HG02759 (cell line): Measurements from ENCODE around the gene SLC25A22.

Experiments used
- ATAC-seq: cut with Tn5 transposase; IDR thresholded peaks from one replicate; pipeline ENCODE4 v1.9.1; 2021; ENCODE audit warnings: mild to moderate bottlenecking, moderate library complexity; ENCODE audit not compliant: unreplicated experiment

SLC25A22 gene

DNA sequence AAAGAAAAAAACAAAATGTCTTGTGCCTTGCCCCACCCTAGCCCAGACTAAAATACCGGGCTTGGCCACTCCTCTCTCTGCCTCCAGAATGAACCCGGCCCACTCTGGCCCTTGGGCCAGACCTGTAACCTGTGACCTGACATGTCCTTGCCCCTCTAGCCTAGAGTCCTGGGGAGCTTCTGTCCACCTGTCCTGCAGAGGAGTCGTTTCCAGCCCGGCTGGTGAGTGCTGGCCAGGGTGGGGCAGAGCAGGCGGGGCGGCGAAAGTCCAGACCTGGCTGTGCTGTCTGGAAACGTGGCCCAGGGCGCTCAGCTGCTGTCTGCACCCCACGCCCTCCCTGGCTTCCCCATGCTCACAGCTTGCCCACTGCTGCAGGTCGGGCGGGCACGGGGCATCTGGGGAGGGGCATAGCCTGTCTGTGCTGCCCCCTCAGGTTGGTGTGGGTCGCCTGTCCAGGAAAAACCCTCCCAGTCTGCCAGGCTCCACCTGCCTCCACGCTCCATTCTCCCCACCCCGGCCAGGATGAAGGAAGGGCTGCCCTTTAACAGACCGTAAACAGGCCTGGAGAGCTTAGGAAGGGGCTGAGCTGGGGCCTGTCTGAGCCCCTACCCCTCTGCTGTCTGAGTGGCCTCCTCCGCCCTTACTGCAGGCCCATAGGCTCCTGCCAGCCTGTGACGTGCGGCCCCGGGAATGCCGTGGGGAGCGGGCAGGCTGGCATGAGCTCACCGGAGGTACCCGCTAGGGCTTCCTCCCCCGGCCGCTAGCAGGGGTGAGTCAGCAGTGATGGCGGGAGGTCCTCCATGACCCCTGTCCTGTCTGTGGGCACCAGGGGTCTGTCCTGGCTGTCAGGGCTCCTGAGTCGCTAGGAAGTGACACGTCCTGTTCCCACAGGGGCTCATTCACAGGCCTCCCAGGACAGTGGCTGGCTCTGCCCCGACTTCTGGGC, 36.6 kb upstream of the SLC25A22 start:
- ATAC-seq: no peak

DNA sequence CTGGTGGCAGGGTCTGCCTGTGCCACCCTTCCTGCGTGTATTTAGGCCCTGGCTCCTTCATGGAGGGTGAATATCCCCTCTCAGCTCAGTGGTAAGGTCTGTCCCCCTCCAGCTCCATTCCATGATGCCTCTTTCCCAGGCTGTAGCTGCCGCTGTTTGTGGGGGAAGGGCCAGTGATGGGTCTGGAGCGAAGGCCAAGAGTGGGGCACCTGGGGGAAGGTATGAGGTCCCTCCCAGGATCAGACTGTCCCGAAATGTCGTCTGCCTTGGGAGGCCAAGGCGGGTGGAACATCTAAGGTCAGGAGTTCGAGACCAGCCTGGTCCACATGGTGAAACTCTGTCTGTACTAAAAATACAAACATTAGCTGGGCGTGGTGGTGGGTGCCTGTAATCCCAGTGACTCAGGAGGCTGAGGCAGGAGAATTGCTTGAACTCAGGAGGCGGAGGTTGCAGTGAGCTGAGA, 35.8 kb upstream of the SLC25A22 start:
- ATAC-seq: no peak

DNA sequence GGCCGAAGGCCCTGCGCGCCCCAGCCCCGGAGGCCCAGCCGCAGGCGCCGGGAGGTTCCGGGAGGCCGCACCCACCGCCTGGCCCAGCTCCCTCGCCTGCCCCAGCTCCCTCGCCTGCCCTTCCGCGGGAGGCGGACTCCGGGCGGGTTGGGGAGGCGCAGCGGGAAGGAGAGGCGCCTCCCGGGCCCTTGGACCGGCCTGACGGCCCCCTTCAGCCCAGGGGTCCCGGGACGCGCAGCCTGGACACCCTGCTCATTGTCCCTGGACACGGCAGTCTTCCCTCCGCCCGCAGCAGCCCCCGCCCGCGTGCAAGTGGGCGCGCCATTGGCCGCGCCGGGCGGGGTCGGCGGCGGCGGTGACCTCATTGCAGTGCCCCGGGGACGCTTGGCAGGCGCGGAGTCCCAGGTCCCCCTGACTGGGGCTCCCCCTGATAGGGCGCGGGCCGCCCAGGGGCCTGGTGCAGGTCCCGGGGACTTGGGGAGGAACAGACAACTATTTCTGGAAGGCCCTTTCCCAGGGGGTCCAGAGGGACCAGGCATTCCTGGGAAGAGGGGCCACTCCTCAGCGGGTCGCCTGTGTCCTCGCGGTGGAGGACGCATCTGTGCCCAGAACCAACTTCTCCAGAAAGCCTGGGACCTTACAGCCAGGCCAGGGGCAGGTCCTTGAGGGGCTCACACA, 35.2 kb upstream of the SLC25A22 start:
- ATAC-seq: no peak

DNA sequence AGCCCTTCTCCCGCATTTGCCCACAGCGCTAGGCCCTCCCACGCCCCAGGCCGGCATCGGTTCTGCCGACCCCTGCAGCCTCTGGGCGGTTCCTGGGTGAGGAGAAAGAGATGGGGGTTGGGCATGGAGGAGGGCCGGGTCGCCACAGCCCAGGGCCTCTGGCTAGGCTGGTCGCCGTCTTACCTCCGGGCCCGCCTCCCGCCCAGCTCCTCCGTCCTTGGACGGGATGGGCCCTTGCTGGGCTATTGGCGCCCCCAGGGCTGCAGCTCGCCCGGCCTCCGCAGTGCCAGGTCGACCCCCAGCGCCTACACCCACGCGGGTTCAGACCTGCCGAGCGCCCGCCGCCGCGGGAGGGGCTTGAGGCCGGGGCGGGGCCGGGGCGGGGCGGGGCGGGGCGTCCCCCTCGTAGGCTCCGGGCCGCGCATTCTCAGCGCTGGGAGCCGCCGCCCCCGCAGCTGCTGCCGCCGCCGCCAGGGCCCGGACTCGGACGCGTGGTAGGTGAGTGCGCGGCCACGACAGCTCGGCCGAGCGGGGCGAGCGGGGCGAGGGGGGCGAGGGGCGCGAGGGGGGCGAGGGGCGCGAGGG, 34.5 kb upstream of the SLC25A22 start, which contains the start of gene CD151:
TSS of gene CD151 (plus strand) at position 424 of the 585 bp plus-strand sequence. CDS start 3,118 bp downstream, outside the sequence.
- no peak for ATAC-seq

DNA sequence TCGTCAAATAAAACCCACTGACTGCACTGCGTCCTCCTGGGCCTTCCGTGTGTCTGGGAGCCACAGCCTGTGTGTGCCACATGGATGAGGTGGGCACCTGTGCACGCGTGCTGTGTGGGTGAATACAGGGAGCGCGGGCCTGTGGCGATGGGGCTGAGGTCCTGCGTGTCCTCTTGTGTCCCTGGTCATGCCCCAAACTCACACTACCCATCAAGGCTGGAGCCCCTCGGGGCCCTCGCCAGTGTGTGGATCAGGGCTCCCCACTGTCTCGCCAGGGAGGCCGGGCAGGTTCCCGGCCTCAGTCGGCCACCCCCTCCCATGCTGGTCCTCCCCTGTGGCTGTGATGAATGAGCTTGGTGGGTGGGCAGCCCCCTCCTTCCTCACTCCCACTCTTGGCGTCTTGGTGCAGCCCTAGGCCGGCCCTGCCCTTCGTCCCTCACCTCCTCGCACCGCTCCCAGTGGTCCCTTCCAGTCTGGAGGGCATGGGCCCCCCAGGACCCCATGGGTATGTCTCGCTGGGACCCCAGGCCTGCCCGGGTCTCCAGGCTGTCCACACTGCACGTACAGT, 34.0 kb upstream of the SLC25A22 start:
- no peak for ATAC-seq

DNA sequence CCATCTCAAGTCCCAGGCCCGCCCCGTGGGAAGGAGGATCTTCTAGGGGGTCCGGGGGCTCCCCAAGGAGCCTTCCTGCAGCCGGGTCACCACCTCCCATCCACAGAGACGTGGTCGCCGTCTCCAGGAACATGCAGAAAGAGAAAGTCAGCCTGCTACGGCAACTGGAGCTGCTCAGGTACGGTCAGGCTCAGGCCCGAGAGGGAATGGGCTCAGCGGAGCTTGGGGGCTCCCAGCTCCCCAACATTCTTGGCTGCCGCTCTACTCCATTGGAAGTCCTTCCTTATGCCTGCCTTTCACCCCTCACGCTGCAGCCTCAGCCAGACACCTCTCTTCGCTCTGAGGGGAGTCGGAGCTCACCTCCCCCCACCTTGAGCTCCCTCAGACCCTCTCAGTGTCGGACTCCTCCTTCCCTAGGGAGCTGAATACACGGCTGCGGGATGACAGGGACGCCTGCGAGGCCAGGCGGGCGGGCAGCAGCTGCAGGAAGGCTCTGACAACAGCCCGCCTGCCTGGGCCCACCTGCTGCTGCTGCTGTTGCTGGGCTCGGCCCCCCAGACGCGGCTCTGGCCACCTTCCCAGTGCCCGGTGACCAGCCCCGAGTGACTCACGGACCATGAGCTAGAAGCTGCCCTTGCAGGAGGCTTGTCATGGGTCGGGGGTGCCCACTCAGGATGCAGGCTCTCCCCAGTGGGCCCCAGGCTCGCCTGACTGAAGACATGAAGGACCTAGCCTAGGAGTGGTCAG, 33.2 kb upstream of the SLC25A22 start:
- ATAC-seq: no peak

DNA sequence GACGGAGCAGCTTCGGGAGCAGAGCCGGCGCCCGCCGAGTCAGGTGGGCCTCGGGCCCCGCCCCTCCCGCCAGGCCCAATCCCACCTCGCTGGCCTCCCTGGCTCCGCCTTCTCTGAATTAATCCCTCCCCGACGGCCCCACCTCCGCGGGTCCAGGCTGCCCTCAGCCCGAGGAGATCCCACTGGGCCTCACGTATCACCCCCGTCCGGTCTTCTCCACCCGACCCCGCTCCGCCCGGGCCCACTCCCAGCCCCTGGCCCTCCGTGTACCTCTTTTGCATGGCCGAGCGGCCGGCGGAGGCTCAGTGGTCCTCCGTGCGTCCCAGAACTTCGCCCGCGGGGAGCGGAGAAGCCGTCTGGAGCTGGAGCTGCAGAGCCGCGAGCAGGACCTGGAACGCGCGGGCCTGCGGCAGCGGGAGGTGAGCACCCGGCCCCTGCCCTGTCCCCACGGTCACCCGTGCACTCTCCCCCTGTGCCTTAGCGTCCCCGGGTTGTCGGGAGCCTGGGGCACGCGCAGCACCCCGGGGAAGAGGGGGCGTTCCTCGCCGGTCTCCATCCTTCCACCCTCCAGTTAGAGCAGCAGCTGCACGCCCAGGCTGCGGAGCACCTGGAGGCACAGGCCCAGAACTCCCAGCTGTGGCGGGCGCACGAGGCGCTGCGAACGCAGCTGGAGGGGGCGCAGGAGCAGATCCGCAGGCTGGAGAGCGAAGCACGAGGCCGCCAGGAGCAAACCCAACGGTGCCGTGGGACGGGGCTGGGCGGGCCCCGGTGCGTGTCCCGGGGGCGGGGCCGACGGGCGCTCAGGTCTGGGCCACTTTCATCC, 32.4 kb upstream of the SLC25A22 start:
- no peak for ATAC-seq

DNA sequence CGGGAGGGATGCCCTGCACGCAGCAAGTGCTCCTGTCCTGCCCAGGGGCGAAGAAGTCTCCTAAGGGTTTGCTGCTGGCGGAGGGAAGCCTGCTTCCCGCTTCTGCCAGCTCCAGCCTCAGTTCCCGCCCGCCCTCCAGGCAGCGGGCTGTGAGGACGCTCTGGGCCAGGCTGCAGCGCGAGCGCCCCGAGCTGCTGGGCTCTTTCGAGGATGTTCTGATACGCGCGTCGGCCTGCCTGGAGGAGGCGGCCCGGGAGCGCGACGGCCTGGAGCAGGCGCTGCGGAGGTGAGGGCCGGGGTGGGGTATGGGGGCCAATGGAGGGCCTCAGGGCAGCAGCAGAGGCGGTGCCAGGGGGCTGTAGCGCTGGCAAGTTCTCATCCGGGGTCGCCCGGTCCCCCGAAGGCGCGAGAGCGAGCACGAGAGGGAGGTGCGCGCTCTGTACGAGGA, 31.8 kb upstream of the SLC25A22 start:
- ATAC-seq: no peak

DNA sequence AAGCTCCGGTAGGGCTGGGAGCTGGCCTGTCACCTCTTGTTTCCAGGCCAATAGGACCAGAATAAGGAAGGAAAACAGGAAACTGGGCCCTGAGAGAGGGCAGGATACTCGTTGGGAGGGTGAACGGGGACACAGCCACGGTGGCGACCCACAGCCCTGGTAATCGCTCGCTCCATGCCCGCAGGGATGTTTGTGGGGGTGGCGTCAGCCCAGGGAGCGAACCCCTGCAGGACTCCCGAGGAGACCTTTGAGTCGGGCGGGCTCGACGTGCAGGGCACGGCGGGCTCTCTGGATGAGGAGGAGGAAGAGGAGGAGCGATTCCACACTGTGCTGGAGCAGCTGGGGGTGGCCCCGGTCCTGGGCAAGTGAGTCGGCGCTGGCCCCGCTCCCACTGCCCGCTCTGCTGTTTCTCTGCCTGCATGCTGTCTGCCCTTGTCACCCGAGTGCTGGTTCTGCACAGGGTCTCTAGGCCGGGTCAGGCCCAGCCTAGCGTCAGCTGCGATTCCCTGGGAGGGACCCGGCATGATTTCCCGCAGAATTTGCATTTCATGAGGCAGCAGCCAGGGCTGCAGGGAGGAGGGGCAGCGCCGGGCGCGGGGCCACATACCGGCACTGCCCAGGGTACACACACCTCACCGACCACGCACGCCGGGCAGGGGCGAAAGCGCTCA, 31.2 kb upstream of the SLC25A22 start:
- ATAC-seq: no peak

DNA sequence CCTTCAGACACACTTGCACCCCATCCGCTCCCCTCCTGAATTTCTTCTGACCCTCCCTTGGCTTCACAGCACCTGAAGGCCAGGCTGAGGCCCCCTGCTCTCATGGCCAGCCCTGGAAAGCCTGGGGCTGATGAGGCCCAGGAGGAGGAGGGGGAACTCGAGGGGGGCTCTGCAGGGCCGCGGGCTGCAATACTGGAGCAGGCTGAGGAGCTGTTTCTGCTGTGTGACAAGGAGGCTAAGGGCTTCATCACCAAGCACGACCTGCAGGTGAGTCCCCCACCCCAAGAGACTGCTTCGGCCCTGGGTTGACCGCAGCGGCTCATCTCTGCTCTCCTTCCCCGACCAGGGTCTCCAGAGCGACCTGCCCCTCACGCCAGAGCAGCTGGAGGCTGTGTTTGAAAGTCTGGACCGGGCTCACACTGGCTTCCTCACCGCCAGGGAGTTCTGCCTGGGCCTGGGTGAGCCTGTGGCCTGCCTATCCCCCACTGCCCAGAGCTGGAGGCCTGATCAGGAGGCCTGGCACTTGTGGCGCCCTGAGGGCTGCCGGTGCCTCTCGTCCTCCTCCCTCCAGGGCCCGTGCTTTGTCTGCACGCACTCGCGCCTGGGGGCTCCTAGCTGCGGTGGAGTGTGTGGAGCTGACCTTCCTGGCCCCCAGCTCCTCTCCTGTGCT, 30.6 kb upstream of the SLC25A22 start:
- no peak for ATAC-seq

DNA sequence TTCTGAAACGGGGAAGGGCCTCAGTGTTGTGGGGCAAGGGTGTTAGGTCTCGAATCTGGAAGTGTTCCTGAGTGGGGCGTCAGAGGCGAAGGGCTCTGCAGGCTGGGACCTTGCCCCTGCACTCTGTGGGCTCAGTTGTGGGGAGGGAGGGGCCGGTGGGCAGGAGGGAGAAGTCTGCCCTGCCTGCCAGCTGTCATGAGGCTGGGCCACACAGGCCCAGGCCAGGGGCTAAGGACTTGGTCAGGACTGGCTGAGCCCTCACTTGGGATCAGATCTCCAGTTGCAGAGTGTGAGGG, 29.8 kb upstream of the SLC25A22 start, which contains the start of gene CRACR2B:
TSS of gene CRACR2B (plus strand) at position 23 of the 296 bp plus-strand sequence. CDS start 689 bp downstream, outside the sequence.
- no peak for ATAC-seq

DNA sequence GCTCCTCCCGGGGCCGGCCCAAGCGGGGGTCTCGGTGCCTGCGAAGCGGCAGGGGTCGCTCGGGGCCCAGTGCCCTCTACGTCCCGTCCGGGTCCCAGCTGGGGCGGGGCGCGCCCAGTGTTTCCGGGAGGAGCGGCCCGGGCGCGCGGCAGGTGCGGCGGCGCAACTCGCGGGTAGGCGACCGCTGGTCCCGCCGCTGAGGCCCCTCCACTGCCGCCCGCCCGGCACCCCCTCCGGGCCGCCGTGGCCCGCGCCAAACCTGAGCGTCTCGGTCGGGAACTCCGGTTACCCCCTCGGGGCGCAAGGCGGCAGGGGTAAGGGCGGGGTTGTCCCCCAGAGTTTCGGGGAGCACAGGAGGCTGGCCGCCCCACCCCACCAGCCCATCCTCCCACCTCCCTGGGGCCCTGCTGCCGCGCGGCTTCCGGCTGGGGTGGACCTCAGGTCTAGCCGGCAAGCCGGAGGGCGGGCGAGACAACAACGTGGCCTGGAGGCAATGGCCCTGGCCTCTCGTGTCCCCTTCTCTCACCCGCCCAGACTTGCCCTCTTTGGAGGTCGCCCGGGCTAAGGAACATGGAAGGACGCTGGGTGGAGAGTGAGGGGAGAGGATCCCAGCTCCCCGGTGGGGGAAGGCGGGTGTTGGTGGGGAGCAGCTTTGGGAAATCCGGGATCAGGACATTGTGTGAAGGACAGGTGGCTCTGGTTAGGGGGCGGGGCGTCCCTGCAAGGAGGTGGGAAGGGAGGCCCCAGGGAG, 29.2 kb upstream of the SLC25A22 start:
- no peak for ATAC-seq

DNA sequence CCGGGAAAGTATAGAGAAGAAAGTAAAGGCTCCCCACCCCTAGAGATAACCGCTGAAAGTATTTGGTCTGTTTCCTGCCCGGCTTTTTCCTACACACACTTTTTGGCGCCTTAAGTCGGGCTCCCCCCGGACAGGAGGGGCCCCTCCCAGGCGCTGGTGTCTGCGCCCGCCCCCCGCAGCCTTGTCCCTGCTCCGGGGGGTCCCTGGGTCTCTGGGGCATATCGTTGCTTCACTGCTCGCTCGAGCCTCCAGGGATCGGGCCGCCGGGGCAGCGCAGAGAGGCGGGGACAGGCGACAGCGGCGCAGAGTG, 28.7 kb upstream of the SLC25A22 start:
- no peak for ATAC-seq

DNA sequence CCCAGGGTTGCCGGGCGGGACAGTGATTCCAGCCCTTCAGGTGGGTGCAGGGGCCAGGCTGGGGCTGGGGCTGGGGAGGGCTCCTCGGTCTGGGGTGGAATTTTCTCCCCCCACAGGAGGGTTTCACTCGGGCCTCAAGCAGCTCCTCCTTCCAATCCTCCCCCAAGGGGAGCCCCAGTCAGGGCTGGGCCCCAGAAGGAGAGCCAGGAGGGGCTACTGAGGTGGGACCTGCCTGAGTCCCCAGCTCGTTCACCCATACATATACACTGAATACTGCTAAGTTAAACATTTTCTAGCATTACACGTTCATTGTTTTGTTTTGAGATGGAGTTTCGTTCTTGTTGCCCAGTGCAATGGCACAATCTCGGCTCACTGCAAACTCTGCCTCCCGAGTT, 28.1 kb upstream of the SLC25A22 start:
- no peak for ATAC-seq

DNA sequence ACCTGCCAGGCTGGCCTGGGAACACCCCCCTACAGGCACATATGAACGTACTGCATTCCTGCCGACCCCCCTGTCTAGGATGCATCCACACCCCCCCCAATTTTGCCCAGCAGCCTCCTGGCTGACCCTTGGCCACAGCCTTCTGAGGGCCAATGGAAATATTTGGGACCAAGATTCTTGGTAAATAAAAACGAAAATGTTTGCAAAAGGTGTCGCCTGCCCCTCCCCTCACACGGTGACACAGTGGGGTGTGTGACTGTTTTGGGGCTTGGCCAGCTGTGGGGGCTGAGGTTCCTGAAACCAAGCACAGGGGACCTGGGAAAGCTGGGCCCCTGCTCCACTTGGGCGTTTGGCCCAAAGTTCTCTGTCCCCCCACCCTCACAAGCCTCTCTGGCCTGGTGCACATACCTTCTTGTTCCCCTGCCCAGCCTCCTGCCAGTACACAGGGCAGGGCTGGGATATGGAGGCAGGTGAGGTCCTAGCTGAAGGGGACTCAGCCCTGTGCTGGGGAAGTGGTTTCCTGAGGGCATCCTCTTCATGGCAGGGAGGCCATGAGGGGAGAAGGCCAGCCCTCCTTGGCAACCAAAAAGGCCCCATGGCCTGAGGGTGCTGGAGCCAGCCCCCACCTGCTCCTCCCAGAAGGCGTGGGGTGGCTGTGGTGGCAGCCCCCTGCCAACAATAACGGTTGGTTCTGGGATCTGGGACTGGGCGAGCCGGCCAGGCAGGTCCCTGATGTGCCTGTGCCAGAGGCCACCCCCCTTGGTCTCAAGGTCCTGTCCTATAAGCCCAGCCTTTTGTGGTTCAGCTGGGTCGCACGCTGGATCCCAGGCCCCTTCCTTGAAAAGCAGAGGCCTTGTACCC, 27.5 kb upstream of the SLC25A22 start:
- ATAC-seq: no peak

DNA sequence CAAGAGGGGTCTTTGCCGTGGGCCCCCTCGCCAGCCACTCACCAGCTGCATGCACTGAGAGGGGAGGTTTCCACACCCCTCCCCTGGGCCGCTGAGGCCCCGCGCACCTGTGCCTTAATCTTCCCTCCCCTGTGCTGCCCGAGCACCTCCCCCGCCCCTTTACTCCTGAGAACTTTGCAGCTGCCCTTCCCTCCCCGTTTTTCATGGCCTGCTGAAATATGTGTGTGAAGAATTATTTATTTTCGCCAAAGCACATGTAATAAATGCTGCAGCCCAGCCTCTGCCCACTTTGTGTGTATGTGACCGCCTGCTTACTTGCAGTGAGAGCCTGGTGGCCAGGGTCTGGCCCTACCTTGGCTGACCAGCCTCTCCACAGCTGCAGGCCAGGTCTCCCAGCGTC, 26.9 kb upstream of the SLC25A22 start:
- no peak for ATAC-seq

DNA sequence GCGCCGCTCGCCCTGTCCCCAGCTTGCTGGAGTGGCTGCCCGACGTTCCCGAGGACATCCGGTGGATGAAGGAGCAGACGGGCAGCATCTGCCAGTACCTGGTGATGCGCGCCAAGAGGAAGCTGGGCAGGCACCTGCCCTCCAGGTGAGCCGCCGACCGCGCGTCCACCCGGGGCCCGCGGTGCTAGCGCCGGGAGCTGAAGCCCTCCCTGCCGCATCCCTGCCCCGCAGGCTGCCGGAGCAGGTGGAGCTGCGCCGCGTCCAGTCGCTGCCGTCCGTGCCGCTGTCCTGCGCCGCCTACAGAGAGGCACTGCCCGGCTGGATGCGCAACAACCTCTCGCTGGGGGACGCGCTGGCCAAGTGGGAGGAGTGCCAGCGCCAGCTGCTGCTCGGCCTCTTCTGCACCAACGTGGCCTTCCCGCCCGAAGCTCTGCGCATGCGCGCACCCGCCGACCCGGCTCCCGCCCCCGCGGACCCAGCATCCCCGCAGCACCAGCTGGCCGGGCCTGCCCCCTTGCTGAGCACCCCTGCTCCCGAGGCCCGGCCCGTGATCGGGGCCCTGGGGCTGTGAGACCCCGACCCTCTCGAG, 26.3 kb upstream of the SLC25A22 start:
- ATAC-seq: no peak
